Measurements from ENCODE around the gene SOCS6.

DNA sequence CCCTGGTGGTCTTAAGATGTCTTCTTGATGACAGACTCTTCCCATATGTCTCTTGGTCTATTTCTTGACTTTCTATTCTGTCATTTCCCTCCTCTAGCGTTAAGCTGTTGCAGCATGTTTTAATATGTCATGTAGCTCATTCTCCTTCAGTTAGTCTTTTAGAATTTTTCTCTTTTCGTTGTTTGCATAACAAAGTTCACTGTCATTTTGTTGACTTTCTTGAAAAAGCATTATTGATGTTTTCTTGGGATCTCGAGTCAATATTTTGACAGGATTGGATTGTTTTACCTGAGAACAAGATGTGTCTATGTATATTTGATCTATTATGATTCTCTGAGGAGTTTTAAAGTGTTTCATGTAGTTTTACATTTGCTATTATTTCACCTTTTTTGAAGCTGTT is 24.8 kb downstream of the SOCS6 start:
- TF ChIP-seq CTCF (IDR thresholded peaks at IDR 0.05; ENCODE audit: borderline replicate concordance, extremely low read depth, low read length, poor library complexity, severe bottlenecking) (no peak), EZH2 (IDR thresholded peaks at IDR 0.05; ENCODE audit: borderline replicate concordance, low read depth, low read length, severe bottlenecking) (no peak)

Measured in DND-41 (cell line).